ENCODE measurements around the gene IGFALS.

Gene IGFALS

GRCh38 chr16:1790611-1791255 lies 2.8 kb downstream of the IGFALS start:
- no peak for DNase-seq (ENCODE audit: extremely low read depth in 1 of 2, low read depth in 1 of 2)

GRCh38 chr16:1790261-1790610 lies 3.3 kb downstream of the IGFALS start:
- DNase-seq (ENCODE audit: extremely low read depth in 1 of 2, low read depth in 1 of 2), result no peak

- no peak for DNase-seq (ENCODE audit: extremely low read depth in 1 of 2, low read depth in 1 of 2)
Observed at GRCh38 chr16:1789643-1790045, 3.9 kb downstream of the IGFALS start.

GRCh38 chr16:1788708-1789100 lies 4.8 kb downstream of the IGFALS start:
- DNase-seq (ENCODE audit: extremely low read depth in 1 of 2, low read depth in 1 of 2), result no peak

- DNase-seq (ENCODE audit: extremely low read depth in 1 of 2, low read depth in 1 of 2), result no peak
Observed at GRCh38 chr16:1788095-1788707, 5.3 kb downstream of the IGFALS start.

GRCh38 chr16:1787322-1788094 lies 6.0 kb downstream of the IGFALS start:
- no peak for DNase-seq (ENCODE audit: extremely low read depth in 1 of 2, low read depth in 1 of 2)

- DNase-seq (ENCODE audit: extremely low read depth in 1 of 2, low read depth in 1 of 2), result no peak
Observed at GRCh38 chr16:1787056-1787321, 6.5 kb downstream of the IGFALS start.

GRCh38 chr16:1786242-1787055 lies 7.1 kb downstream of the IGFALS start:
- DNase-seq (ENCODE audit: extremely low read depth in 1 of 2, low read depth in 1 of 2), result no peak

GRCh38 chr16:1785846-1786170 lies 7.7 kb downstream of the IGFALS start:
- no peak for DNase-seq (ENCODE audit: extremely low read depth in 1 of 2, low read depth in 1 of 2)

GRCh38 chr16:1784977-1785845 lies 8.3 kb downstream of the IGFALS start:
- DNase-seq (ENCODE audit: extremely low read depth in 1 of 2, low read depth in 1 of 2), result no peak

- DNase-seq (ENCODE audit: extremely low read depth in 1 of 2, low read depth in 1 of 2), result peak; percentile 96 to 99
Observed at GRCh38 chr16:1782408-1783264, 10.9 kb downstream of the IGFALS start, which contains the start of the genes NUBP2 and SPSB3. Gene NUBP2 (plus strand): TSS chr16:1782960. CDS start chr16:1783021, 61 bp downstream. Gene SPSB3 (minus strand): TSS chr16:1782571. CDS start chr16:1781483, 1,088 bp downstream.

- DNase-seq (ENCODE audit: extremely low read depth in 1 of 2, low read depth in 1 of 2), result no peak
Observed at GRCh38 chr16:1781758-1782407, 11.6 kb downstream of the IGFALS start.

GRCh38 chr16:1781254-1781653 lies 12.3 kb downstream of the IGFALS start:
- no peak for DNase-seq (ENCODE audit: extremely low read depth in 1 of 2, low read depth in 1 of 2)

GRCh38 chr16:1780677-1781072 lies 12.8 kb downstream of the IGFALS start:
- DNase-seq (ENCODE audit: extremely low read depth in 1 of 2, low read depth in 1 of 2), result no peak

GRCh38 chr16:1779741-1780676 lies 13.5 kb downstream of the IGFALS start:
- no peak for DNase-seq (ENCODE audit: extremely low read depth in 1 of 2, low read depth in 1 of 2)

GRCh38 chr16:1779234-1779701 lies 14.2 kb downstream of the IGFALS start:
- DNase-seq (ENCODE audit: extremely low read depth in 1 of 2, low read depth in 1 of 2), result no peak

- DNase-seq (ENCODE audit: extremely low read depth in 1 of 2, low read depth in 1 of 2), result no peak
Observed at GRCh38 chr16:1778200-1779179, 15.0 kb downstream of the IGFALS start.

All from stimulated activated CD8-positive, alpha-beta memory T cell treated with anti-CD3 and anti-CD28 coated beads, Interleukin-7, amount 100 ng/mL, for 48 hours (primary cell).